ENCODE measurements around the gene RCSD1.

DNA sequence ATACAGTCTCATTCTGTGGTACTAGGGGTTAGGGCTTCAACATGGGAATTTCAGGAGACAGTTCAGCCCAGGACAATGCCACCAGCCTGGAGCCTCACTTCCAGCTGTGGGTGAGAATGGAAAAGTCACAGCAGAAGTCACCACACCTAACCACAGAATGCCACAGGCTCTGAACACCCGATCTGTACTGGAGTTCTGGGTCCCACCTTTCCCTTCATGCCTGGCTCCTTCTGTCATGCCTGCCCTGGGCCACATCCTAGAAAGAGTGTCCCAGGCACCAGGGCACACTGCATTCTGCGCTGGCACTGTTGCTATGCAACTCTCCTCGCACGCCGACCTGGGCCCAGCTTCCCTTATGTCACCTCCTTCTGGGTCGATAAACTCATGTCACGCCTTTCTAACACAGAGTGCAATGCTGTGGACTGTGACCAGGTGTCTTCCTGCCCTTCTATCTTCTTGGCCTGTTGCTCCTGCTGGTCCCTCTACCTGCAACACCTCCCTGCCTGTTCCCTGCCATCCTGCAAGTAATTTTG lies 21.2 kb downstream of the RCSD1 start:
- TF ChIP-seq, protein P1, sequence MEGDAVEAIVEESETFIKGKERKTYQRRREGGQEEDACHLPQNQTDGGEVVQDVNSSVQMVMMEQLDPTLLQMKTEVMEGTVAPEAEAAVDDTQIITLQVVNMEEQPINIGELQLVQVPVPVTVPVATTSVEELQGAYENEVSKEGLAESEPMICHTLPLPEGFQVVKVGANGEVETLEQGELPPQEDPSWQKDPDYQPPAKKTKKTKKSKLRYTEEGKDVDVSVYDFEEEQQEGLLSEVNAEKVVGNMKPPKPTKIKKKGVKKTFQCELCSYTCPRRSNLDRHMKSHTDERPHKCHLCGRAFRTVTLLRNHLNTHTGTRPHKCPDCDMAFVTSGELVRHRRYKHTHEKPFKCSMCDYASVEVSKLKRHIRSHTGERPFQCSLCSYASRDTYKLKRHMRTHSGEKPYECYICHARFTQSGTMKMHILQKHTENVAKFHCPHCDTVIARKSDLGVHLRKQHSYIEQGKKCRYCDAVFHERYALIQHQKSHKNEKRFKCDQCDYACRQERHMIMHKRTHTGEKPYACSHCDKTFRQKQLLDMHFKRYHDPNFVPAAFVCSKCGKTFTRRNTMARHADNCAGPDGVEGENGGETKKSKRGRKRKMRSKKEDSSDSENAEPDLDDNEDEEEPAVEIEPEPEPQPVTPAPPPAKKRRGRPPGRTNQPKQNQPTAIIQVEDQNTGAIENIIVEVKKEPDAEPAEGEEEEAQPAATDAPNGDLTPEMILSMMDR (IDR thresholded peaks at IDR 0.05): no peak
- TF ChIP-seq POLR2A (IDR thresholded peaks at IDR 0.05): no peak

All from lower leg skin (tissue), 3 donors.